Dermis microvascular lymphatic vessel endothelial cell (primary cell): ENCODE results near the gene EDEM1. TPM values are rescaled to one million over a fixed set of nuclear protein-coding genes. Genes with fewer than 3 reads are reported as not detected.
"Not testable (repeated sequence)": the region's sequence is repeated elsewhere in the genome, so short reads cannot be mapped to it uniquely, and the experiment has no call there.

Experiments used
- DNase-seq, 2 donors: peaks; one replicate each; pipeline versions ENCODE4 v3.0.0 to v3.0.0-alpha.2; 2010; ENCODE audit warnings: low read depth in 2 of 2
- total RNA-seq: library from RNA; depleted of rRNA; stranded (reverse); fragments of >200 nt; gene quantifications from 2 replicates; pipeline ENCODE4 v1.2.1, GENCODE V29; 2014

Gene EDEM1
- total RNA-seq, 1 donor from 2014 or later = 14.5 TPM

DNA sequence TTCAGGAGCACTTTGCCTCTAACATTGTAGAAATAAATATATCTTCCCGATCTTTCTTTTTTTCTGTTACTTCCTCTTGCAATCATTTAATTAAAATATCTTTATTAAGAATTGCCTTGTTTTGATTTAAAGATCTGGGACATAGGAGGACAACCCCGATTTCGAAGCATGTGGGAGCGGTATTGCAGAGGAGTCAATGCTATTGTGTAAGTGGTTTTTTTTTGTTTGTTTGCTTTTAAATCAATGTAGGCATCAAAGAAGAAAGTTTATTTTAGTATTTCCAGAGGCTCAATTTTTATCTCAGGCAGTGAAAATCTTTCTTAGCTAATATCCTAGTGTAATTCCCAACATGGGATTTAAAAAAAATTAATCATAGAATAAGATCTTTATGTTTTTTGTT lies 15.5 kb upstream of the EDEM1 start:
- DNase-seq = no peak

DNA sequence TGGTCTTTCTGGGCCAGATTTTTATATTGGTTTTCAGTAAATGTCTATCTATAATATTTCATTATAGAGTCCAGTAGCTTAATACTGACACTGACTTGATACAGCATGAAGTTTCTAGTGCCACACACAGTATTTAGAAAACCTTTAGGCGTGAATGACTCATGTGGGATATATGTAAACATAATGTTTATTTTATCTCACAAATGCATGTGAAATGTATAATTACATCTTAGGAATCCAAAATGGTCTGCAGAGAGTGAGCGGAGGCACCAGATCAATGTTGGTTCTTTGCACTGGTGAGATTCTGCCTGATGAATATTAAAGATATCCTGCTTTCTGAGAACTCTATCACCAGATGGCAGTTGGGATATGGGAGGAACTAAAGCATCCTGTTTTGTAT lies 8.5 kb upstream of the EDEM1 start:
- not testable (repeated sequence) for DNase-seq

DNA sequence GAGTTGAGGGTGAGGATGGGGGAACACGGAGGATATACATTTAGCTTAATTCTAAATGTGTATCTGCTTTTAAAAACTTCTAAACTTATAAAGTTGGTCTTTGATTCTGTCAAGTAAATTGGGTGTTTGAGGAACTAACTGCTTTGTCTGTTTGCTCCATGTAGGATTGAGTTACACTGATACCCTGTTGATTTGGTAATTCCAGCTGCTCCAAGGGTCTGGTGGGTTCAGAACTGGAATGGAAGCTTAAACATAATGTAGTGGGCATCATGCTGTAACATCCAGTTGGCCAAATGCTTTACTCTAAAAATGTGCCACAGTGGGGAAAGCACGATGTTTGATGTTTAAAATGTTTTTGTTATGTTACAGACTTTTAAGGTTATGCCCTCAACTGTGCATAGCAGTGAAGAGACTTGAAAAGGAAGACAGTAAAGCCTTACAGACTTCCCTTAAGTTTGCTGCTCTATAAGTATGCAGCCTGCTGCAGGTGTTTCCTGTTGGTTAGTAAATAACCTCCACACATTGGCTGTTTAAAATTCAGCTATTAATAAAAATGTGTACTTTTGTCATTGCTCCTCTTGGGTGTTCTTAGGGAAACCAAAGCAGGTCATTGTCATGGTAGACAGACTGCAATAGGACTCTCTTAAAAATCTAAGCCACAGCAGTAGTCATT lies 5.9 kb upstream of the EDEM1 start:
- peak in 1 of 2 donors; percentile 68 for DNase-seq

DNA sequence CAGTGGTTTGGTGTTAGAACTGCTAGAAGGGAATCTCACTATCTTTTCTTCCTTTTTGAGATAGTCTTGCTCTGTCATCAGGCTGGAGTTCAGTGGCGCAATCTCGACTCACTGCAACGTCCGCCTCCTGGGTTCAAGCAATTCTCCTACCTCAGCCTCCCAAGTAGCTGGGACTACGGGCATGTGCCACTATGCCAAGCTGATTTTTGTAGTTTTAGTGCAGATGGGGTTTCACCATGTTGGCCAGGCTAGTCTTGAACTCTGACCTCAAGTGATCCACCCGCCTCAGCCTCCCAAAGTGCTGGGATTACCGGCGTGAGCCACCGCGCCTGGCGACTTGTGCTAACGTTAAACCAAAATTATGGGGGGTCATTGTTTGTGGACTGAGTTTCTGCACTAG lies 3.8 kb upstream of the EDEM1 start:
- not testable (repeated sequence) for DNase-seq

DNA sequence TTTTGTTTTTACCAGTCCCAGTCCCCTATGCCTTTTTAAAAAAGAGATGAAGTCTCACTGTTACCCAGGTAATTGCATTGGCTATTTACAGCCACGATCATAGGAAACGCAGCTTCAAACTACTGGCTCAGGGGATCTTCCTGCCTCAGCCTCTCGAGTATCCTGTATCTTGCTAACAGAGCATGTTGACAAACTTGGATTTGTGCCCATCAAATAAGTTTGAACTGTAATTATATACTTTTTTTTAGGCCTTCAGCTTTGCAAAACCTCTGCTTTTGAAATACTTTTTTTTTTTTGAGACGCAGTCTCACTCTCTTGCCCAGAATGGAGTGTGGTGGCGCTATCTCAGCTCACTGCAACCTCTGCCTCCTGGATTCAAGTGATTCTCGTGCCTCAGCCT lies 3.0 kb upstream of the EDEM1 start:
- no peak for DNase-seq

DNA sequence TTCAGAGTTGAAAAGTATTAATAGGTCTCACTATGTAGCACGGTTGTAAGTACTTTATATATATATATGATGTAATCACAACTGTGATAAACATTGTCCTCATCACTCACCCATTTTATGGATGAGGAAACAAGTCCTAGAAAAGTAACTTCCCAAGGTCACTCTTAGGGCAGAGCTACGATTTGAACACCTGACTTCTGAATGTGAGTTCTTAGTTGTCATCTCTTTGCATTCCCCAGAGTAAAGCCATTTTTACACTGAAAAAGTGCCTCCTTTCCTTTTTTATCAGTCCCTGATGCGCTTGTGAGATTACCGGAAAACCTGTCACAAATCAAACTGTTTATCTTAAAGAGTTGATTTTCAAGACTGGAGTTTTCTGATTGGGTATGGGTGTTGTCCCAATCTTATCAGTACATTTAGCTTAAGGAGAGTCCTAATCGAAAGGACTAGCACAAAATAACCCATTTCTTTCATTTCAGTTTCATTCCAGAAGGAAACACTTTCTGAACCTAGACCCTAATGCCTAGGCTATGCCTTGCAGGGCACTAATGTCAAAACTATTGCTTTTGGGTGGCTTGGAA lies 2.3 kb upstream of the EDEM1 start:
- DNase-seq = no peak

DNA sequence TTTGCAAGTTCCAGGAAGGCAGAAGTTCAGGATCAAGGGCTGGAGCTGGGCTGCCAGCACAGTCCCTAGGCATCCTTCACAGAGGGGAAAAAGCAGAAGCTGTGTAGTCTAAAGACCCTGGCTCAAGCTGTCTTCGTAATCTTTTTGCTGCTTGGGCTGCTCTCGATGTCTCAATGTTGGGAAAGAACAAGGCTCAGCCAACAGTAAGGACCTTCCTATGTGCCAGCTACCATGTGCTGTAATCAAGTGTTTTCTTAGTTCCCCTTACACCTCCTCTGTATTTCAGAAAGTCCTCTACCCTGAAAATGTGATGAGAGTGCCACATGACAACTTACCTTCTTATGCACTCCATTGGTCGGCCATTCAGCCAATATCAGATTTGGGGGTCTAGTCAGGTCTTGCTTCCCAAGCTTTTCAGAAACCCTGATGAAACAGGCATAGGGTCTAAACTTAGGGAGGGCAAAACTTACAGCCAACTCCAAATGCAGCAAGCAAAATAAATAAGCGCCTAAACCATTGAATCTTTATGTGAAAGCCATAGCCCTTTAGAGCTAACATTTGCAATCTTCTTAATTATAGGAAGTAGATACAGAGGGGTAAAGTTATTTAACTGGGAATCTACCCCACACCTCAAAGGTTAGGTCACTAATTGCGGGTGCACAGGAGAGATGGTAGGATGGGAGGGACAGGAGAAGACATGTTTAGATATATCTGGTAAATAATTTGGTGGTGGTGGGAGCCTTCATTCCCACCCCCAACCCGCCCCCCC lies 1.2 kb upstream of the EDEM1 start:
- DNase-seq = no peak

DNA sequence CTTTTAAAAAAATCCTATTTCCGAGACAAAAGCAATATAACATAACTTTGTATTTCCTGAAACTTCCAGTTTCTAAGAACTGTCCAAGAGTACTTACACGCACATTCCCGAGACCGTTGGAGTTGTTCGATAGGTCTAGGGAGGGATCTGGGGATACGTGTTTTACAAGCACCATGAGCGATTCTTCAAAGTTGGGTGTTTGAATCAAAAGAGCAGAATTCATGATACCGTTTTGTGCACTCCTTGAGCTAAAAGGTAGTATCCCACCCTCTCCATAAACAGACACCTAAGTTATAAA lies 700 bp upstream of the EDEM1 start:
- DNase-seq = peak in 1 of 2 donors; percentile 50

DNA sequence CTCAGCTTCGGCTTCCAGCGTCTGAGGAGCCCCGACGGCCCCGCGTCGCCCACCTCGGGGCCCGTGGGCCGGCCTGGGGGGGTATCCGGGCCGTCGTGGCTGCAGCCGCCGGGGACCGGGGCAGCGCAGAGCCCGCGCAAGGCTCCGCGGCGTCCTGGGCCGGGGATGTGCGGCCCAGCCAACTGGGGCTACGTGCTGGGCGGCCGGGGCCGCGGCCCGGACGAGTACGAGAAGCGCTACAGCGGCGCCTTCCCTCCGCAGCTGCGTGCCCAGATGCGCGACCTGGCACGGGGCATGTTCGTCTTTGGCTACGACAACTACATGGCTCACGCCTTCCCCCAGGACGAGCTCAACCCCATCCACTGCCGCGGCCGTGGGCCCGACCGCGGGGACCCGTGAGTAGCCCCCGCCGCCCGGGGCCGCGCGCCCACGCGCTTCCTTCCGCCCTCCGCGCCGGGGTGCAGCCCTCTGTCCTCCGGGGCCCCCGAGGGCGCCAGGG lies 462 bp downstream of the EDEM1 start:
- DNase-seq = peak in 1 of 2 donors; percentile 39

DNA sequence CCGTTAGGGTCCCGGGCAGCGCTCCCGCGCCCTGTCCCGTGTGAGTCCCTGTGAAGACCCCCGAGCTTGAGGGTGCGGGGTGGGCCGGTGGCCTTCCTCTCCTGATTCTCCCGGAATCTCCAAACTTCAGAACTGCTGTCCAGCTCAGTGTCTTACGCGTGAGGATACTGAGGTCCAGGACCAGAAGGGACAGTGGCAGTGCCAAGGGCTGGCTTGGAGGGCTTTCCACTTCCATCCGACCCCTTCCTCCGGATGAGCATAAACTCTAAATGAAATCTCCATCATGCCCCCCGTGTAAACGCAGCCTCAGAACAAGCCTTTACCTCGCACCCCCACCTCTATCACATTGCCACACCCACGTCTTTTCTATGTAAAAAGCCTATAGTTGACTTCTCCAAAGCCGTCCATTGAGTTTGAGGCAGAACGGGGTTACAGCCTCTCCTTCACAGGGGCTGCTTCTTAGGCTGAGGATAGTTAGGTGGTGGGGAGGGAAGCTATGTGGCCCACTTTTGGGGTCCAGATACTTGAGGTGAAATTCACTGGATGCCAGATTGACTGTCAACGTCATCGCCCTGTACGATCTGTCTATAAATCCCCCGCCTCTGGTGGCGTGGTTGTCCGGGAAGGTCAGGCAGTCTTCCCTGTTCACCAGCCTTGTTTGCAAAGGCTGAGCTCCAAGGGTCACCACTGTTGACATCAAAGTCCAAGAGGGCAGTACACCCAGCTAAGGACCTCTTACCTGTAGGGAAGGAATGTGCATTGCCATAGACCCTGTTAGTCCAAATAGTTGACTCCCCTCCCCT lies 1.1 kb downstream of the EDEM1 start:
- DNase-seq = peak in 1 of 2 donors; percentile 52

DNA sequence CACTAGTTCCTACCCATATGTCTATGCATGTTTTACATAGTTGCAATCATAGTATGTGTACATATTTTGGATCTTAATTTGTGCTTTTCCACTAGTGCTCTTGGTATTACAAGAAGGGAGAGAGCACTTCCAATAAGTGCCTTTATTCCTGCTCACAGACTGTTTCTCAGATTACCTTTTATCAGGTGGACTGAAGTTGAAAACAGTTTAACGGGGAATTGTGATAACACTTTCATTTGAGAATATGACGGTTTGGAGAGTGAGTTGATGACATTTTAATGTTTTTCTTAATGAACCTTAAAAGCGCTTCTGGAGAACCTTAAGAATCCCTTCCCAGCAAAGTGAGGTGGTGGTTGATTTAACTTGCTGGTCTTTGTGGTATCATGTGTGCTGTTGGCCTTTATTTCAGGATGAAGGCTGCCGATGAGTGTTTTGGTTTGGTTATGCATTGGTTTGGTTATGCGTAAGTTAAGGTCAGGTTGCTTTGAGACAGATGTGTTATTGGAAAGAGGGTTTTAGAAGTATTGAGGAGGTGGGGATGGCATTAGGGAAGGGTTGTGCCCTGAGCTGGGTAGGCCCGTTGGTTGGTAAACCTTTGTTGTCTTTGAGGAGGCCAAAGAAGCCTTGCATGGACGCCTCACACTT lies 2.8 kb downstream of the EDEM1 start:
- no peak for DNase-seq

DNA sequence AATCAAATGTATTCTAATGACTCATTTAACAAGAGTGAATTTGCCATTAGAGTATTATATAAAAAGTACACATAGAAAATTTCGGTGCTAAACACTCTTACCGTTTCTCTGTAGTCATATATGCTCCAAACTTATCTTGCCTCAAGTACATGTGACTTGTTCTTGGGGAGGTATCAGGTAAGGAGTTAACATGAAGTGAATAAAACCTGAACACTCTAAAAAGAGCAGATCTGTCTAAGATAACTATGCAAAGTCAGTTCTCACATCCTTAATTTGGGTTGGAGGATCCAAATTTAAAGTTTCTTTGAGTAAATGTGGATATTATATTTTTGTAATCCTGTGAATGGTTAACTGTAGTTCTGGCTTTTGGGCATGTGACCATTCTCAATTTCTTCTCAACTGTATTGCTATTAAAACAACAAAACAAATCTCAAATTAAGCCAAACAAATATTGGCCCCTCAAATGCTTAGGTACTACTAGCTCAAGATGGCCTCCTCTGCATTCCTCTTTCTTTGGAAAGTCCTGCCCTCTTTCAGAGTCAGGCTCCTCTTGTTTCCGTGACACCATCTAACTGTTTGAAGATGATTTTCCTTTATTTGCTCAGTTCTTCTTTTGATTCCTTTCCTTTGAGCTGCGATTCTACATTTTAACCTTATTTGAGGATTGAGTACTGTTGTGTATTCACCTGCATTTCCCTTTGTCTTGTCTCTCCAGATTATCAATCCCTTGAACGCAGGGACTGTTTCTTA lies 4.2 kb downstream of the EDEM1 start:
- no peak for DNase-seq

DNA sequence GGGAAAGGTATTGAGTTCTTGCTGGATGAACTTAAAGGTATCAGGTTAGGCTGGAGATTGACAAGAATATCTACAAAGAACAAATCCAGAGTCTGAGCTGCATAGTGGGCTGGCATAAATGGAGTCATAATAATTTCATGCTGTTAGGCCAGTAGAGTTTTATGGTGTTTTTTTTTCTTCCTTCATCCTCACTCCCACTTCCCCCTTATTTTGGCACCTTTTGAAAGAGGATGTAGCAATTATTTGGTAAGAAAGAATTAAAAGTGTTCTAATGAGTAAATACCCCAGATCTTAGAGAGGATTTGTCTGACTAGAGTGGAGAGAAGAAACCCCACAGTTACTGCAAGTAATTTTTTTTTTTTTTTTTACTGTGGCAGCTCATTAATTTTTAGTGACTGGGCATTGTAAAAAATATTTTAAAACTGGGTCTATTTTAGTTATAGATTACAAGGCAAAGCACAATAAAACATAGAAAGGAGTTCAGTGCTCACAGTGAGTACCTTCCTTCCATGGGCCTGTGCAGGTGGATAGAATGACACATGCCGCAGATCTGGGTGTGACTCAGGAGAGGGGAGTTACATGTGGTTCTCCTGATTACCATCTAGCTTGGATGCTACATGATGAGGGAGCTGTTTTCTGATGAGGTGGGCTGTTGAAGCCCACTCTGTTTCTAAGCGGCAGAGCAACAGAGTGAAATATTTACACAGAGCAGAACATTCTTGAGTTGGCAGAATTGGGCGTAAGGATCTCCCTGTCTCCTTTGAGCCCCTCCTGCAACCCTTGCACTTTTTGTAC lies 5.3 kb downstream of the EDEM1 start:
- DNase-seq = no peak

DNA sequence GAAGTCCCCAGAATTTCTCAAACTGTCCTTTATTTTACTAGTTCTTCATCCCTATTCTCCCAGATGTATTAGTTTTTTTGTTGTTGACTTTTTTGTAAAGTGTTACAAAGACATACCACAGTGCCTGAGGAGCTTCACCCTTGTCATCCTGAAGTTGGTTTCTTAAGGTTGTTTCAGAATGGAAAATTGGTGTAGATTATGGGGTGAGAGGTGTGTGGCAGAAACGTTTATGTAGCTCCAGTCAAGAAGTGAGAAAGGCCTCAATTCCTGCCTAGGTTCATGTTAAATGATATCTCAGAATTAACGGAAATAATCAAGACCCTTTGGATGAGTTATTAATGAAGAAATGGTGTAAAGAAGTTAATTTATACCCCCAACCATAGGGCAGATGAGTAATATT lies 6.8 kb downstream of the EDEM1 start:
- no peak for DNase-seq

DNA sequence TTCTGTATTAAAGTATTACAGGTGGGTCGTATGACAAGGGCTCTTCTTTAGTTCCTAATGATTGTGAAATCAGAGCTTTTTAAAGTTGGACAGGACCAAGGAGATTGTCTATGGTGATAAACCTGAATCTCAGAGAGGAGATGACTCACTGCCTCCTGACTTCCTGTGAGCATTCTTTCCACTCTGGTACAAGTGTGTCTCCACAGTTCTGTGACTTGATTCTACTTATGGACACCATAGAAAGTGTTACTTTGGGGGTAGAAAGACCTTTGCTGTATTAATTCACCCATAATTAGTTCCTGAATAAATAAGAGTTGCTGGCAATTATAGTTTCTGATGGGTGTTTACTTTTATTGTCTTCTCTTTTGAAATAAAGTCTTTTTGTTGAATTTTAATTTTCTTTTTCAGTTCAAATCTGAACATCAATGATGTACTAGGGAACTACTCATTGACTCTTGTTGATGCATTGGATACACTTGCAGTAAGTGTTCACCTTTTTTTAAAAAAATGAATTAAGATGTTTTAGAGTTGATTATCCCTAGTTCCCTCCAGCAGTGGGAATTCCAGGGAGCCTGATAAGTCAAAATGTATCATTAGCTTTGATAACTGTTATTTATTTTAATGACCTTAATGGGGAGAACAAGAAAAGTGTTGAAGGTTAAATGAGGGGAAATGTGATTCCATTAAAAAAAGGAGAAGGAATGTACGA lies 7.4 kb downstream of the EDEM1 start:
- peak; percentile 52 to 92 for DNase-seq

DNA sequence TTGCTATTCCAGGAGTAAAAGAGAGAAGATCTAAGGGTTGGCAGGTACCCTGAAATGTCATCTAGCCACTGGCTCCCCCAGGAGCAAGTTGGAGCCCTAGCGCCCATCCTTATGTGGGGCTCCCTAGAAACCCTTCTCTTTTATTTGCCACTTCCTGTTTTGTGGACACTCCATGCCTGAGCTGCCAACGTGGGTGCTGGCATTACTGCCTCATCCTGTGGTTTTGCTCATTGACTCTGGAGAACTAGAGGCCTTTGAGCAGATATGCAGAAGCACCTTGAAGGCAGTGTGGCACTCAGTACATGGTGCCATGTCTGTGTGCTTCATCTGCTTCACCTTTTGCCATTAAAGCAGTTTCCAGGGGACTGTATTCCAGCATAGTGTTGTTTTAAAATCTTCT lies 8.1 kb downstream of the EDEM1 start:
- peak in 1 of 2 donors; percentile 28 for DNase-seq

DNA sequence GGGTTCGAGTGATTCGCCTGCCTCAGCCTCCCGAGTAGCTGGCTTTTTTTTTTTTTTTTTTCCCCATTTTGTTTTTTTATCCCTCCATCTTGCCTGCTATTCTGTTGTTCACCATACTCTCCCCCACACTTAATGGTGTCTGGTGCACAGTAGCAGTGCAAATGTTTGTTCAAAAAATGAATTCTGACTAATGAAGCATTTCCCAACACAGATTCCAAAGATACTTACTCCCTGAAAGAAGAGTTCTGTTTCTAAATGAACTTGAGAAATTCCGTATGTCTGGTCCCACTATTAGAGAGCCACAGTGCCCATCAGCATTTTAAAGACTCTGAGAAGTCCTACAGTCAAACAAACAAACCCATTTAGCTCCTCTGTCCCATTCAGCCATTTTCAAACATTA lies 9.5 kb downstream of the EDEM1 start:
- no peak for DNase-seq

DNA sequence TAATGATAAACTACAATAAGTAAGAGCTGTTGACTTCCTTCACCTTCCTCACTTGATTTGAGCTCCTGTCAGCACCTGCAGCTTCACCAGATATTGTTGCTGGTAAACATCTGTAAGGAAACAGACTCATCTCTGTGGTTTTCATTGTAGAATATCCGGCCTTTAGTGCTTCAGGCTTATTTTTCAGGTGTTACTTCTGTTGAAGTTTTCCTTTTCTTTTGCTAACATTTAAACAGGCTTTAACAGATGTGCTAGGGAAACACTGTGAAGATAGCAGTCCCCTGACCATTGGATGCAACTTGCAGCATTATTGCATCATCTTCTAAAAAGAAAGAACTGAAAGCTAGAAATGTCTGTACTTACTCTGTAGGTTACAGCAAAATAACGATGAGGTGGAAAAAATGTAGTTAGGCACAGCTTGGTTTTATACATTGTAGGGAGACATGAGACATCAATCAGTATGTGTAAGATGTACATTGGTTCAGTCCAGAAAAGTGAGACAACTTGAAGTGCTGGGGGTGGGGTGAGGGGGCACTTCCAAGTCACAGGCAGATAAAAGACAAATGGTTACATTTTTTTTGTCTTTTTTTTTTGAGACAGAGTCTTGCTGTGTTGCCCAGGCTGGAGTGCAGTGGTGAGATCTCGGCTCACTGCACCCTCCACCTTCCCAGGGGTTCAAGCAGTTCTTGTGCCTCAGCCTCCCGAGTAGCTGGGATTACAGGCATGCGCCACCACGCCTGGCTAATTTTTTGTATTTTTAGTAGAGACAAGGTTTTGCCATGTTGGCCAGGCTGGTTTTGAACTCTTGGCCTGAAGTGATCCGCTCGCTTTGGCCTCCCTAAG lies 10.2 kb downstream of the EDEM1 start:
- DNase-seq = peak in 1 of 2 donors; percentile 49
